Transverse colon (tissue), 4 donors: Measurements from ENCODE around the gene TMEM229B.

ENCODE experiments used
- CTCF ChIP-seq, 5 experiments: fragments of 200-600 bp in 3 of 5; fragments of 450-650 bp in 2 of 5; sonication (generic) in 3 of 5; IDR thresholded peaks; 1 replicate in 2 of 5; 2 replicates in 3 of 5; pipeline ENCODE4 v1.5.1; 2016 to 2017; ENCODE audit warnings: antibody characterized with exemption in 5 of 5, inconsistent platforms in 3 of 5, mild to moderate bottlenecking in 2 of 5, moderate library complexity in 1 of 5
- POLR2AphosphoS5 ChIP-seq, 3 donors: sonication (generic); formaldehyde crosslinking; IDR thresholded peaks; one replicate each; pipeline ENCODE4 v1.6.1; 2016; ENCODE audit warnings: antibody characterized with exemption in 3 of 3

DNA sequence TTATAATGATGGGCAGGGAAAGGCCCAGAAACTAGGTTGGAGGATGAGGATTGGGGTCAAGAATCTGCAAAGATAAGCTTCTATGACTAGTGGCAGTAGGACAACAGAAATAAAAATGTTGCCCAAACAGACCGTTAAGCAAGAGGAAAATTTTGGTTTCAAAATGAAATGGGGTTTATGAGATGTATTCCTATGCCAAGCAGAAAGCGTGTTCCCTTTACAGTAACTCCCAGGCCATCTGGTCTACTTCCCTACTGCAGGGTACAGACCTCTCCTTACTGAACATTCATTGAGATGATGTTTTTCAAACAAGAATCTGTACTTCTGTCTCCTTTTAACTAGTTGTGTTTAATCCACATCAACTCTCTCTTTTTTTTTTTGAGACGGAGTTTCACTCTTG is 20.4 kb upstream of the TMEM229B start:
- TF ChIP-seq POLR2AphosphoS5 (IDR thresholded peaks at IDR 0.05) (no peak), CTCF (IDR thresholded peaks at IDR 0.05) (no peak)
